Vagina (tissue), 2 donors: ENCODE measurements around the gene GPR31. TPM values are rescaled to one million over a fixed set of nuclear protein-coding genes. Genes with fewer than 3 reads are reported as not detected.

Experiments
- DNase-seq, 2 donors: peaks; one replicate each; pipeline ENCODE4 v3.0.0-alpha.2; 2017; ENCODE audit errors: extremely low spot score in 2 of 2
- H3K27ac ChIP-seq: fragments of 200-600 bp; sonication (generic); one replicate; pipeline ENCODE4 v1.5.1; 2019
- H3K27me3 ChIP-seq: fragments of 200-600 bp; sonication (generic); one replicate; pipeline ENCODE4 v1.5.1; 2019
- H3K36me3 ChIP-seq, 2 donors: fragments of 200-600 bp; sonication (generic); one replicate each; pipeline ENCODE4 v1.5.1; 2017 to 2019
- H3K4me1 ChIP-seq: fragments of 200-600 bp; sonication (generic); one replicate; pipeline ENCODE4 v1.5.1; 2019
- H3K4me3 ChIP-seq, 2 donors: fragments of 200-600 bp; sonication (generic); 1 replicate in 1 of 2; 2 replicates in 1 of 2; pipeline ENCODE4 v1.5.1; 2016 to 2019
- H3K9me3 ChIP-seq: fragments of 200-600 bp; sonication (generic); one replicate; pipeline ENCODE4 v1.5.1; 2019
- CTCF ChIP-seq, 3 experiments: fragments of 450-650 bp in 2 of 3; fragments of 200-600 bp in 1 of 3; sonication (generic) in 1 of 3; IDR thresholded peaks; one replicate each; pipeline ENCODE4 v1.5.1; 2017 to 2019; ENCODE audit warnings: antibody characterized with exemption in 3 of 3, mild to moderate bottlenecking in 2 of 3, moderate library complexity in 2 of 3
- POLR2A ChIP-seq, 2 donors: fragments of 450-650 bp; IDR thresholded peaks; one replicate each; pipeline ENCODE4 v1.6.1; 2017; ENCODE audit warnings: antibody characterized with exemption in 2 of 2, mild to moderate bottlenecking in 2 of 2, moderate library complexity in 2 of 2
- POLR2AphosphoS5 ChIP-seq, 2 donors: sonication (generic); formaldehyde crosslinking; IDR thresholded peaks; one replicate each; pipeline ENCODE4 v1.9.0; 2017; ENCODE audit warnings: antibody characterized with exemption in 2 of 2, mild to moderate bottlenecking in 2 of 2, low read depth in 1 of 2; ENCODE audit not compliant: insufficient read depth in 1 of 2
- intact Hi-C: fragments of 100-400 bp; cut with DNase I; formaldehyde crosslinking; loops from one replicate; pipeline ENCODE4 v1.15.1; 2023
- total RNA-seq: library from RNA; depleted of rRNA; stranded (reverse); fragments of >200 nt; gene quantifications from one replicate; pipeline ENCODE4 v1.2.3, GENCODE V29; 2016

GPR31 gene
- total RNA-seq, 1 donor from 2014 or later = not detected

- intact Hi-C loops = no loop called here
These were observed 34.7 kb downstream of the GPR31 start, which contains the start of gene CCR6 for GRCh38 chr6:167122827-167123657. CCR6 (plus strand) TSS chr6:167123096; CDS start chr6:167136135, 13,039 bp downstream.

GRCh38 chr6:167122041-167122826 lies 35.5 kb downstream of the GPR31 start:
- H3K27me3 ChIP-seq = no peaks in the 10 kb centered on the region
- no peak for DNase-seq
- H3K36me3 ChIP-seq = no peaks in the 10 kb centered on the region
- no peak overlapping the region for H3K4me3 ChIP-seq
- intact Hi-C loops = no loop called here
- TF ChIP-seq POLR2A (IDR thresholded peaks at IDR 0.05) = no peak
- no peak for TF ChIP-seq CTCF (IDR thresholded peaks at IDR 0.05)
- no peak for TF ChIP-seq POLR2AphosphoS5 (IDR thresholded peaks at IDR 0.05; ENCODE audit: insufficient read depth in 1 of 2, low read depth in 1 of 2)
- H3K27ac ChIP-seq = no peak overlapping the region
- peaks cover 10% of the 10 kb centered on the region for H3K4me1 ChIP-seq
- H3K9me3 ChIP-seq = no peaks in the 10 kb centered on the region

More at GRCh38 chr6:167122827-167123657, 34.7 kb downstream of the GPR31 start, which contains the start of gene CCR6:
- H3K9me3 ChIP-seq = no peaks in the 10 kb centered on the region
- no peak within 1 kb of the TSS for H3K4me3 ChIP-seq
- no peaks in the 10 kb centered on the region for H3K27me3 ChIP-seq
- no peaks in the 10 kb centered on the region for H3K36me3 ChIP-seq
- no peak for DNase-seq
- peaks cover 10% of the 10 kb centered on the region for H3K4me1 ChIP-seq
- no peak within 1 kb of the TSS for H3K27ac ChIP-seq
- TF ChIP-seq CTCF (IDR thresholded peaks at IDR 0.05) (no peak), POLR2AphosphoS5 (IDR thresholded peaks at IDR 0.05; ENCODE audit: insufficient read depth in 1 of 2, low read depth in 1 of 2) (no peak), POLR2A (IDR thresholded peaks at IDR 0.05) (no peak)

- Histone ChIP-seq H3K4me1 (peaks cover 10% of the 10 kb centered on the region), H3K36me3 (no peaks in the 10 kb centered on the region), H3K4me3 (no peak overlapping the region), H3K27me3 (no peaks in the 10 kb centered on the region), H3K27ac (no peak overlapping the region), H3K9me3 (no peaks in the 10 kb centered on the region)
- intact Hi-C loops = no loop called here
- DNase-seq = peak in 1 of 2 donors; percentile 64
- TF ChIP-seq POLR2A (IDR thresholded peaks at IDR 0.05) (no peak), POLR2AphosphoS5 (IDR thresholded peaks at IDR 0.05; ENCODE audit: insufficient read depth in 1 of 2, low read depth in 1 of 2) (no peak), CTCF (IDR thresholded peaks at IDR 0.05) (no peak)
These were observed 36.4 kb downstream of the GPR31 start for GRCh38 chr6:167121335-167121841.

- no peaks in the 10 kb centered on the region for H3K36me3 ChIP-seq
- peak overlapping the region; percentile 6 for H3K27ac ChIP-seq
- no peak overlapping the region for H3K4me3 ChIP-seq
- H3K9me3 ChIP-seq = no peaks in the 10 kb centered on the region
- intact Hi-C loops = no loop called here
- H3K27me3 ChIP-seq = no peaks in the 10 kb centered on the region
- H3K4me1 ChIP-seq = peaks cover 10% of the 10 kb centered on the region
- TF ChIP-seq POLR2AphosphoS5 (IDR thresholded peaks at IDR 0.05; ENCODE audit: insufficient read depth in 1 of 2, low read depth in 1 of 2) (no peak), CTCF (IDR thresholded peaks at IDR 0.05) (no peak), POLR2A (IDR thresholded peaks at IDR 0.05) (no peak)
- no peak for DNase-seq
These were observed 37.2 kb downstream of the GPR31 start for GRCh38 chr6:167120583-167120903.
